ENCODE results near the gene ENAH. TPM values are rescaled to one million over a fixed set of nuclear protein-coding genes. Genes with fewer than 3 reads are reported as not detected.

Gene ENAH
- polyA plus RNA-seq, 1 donor (not counting 4 experiments of a cell fraction or from before 2014, with no cell fraction given), result 61.0 TPM

GRCh38 chr1:225545649-225546048 lies 107.3 kb downstream of the ENAH start:
- Histone ChIP-seq H3K79me2 (ENCODE audit: control insufficient read depth, insufficient read depth, low read length) (peaks cover 2% of the 10 kb centered on the region), H3K9me3 (ENCODE audit: control insufficient read depth, low read depth, low read length) (no peaks in the 10 kb centered on the region), H3K27me3 (ENCODE audit: control insufficient read depth, extremely low read depth, insufficient read depth, low read length) (no peaks in the 10 kb centered on the region), H3K36me3 (ENCODE audit: control insufficient read depth in 2 of 2, extremely low read depth in 1 of 2, insufficient read depth in 2 of 2, low read length in 2 of 2) (no peaks in the 10 kb centered on the region), H3K27ac (ENCODE audit: control insufficient read depth, insufficient read depth, low read length) (no peak overlapping the region), H3K9ac (ENCODE audit: control insufficient read depth, extremely low read depth, insufficient read depth, low read length) (no peak overlapping the region), H3K4me2 (ENCODE audit: control insufficient read depth, extremely low read depth, insufficient read depth, low read depth, low read length) (no peak overlapping the region), H4K20me1 (ENCODE audit: control insufficient read depth, extremely low read depth, insufficient read depth, low read length) (no peaks in the 10 kb centered on the region), H3K4me3 (ENCODE audit: control insufficient read depth in 2 of 3, extremely low read depth in 1 of 3, insufficient read depth in 2 of 3, low read depth in 1 of 3, low read length in 3 of 3) (no peak overlapping the region), H3K4me1 (ENCODE audit: control insufficient read depth, extremely low read depth, insufficient read depth, low read length) (no peaks in the 10 kb centered on the region), H3K9me1 (ENCODE audit: control insufficient read depth, extremely low read depth, insufficient read depth, low read length) (no peaks in the 10 kb centered on the region), H2AFZ (ENCODE audit: control insufficient read depth, low read length) (no peak overlapping the region)
- no peak for TF ChIP-seq EZH2 (IDR thresholded peaks at IDR 0.05; ENCODE audit: low read length)
- TF ChIP-seq CTCF (optimal IDR thresholded peaks at IDR 0.05 in 1 of 3, IDR thresholded peaks at IDR 0.05 in 1 of 3, conservative IDR thresholded peaks at IDR 0.05 in 1 of 3; ENCODE audit: extremely low read depth in 1 of 3, insufficient read depth in 2 of 3, low read length in 3 of 3), result no peak
- dilution Hi-C loops (cut with MboI; ENCODE audit: extremely low pct_ligation_motif_present, low sequenced_read_pairs), result no loop called here
- no peak for FAIRE-seq
- no peak for DNase-seq (ENCODE audit: low read depth, low spot score)

DNA sequence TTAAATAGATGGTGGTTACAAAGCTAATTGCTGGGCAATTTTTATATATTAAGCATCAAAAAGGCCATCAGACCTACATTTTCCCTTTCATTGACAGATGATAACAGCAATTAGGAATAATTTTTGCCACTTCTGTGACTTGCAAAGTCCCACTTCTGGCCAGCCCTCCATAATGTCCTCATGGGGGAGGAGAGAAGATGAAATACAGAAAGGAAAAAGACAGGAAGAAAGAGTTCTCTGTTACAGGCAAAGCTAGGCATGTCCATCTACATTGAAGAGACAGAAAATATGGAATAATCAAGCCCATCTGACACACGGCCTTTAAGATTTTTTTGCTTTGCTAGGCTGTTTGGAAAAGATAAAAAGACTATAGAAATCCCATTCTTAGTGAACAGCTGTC lies 108.0 kb downstream of the ENAH start:
- H3K27ac ChIP-seq (ENCODE audit: control insufficient read depth, insufficient read depth, low read length), result no peak overlapping the region
- no peaks in the 10 kb centered on the region for H4K20me1 ChIP-seq (ENCODE audit: control insufficient read depth, extremely low read depth, insufficient read depth, low read length)
- H3K4me1 ChIP-seq (ENCODE audit: control insufficient read depth, extremely low read depth, insufficient read depth, low read length), result no peaks in the 10 kb centered on the region
- H3K9me3 ChIP-seq (ENCODE audit: control insufficient read depth, low read depth, low read length), result no peaks in the 10 kb centered on the region
- FAIRE-seq, result no peak
- no peaks in the 10 kb centered on the region for H3K36me3 ChIP-seq (ENCODE audit: control insufficient read depth in 2 of 2, extremely low read depth in 1 of 2, insufficient read depth in 2 of 2, low read length in 2 of 2)
- H2AFZ ChIP-seq (ENCODE audit: control insufficient read depth, low read length), result no peak overlapping the region
- peaks cover 2% of the 10 kb centered on the region for H3K79me2 ChIP-seq (ENCODE audit: control insufficient read depth, insufficient read depth, low read length)
- no peak for DNase-seq (ENCODE audit: low read depth, low spot score)
- H3K4me2 ChIP-seq (ENCODE audit: control insufficient read depth, extremely low read depth, insufficient read depth, low read depth, low read length), result no peak overlapping the region
- H3K27me3 ChIP-seq (ENCODE audit: control insufficient read depth, extremely low read depth, insufficient read depth, low read length), result no peaks in the 10 kb centered on the region
- H3K9me1 ChIP-seq (ENCODE audit: control insufficient read depth, extremely low read depth, insufficient read depth, low read length), result no peaks in the 10 kb centered on the region
- no peak overlapping the region for H3K9ac ChIP-seq (ENCODE audit: control insufficient read depth, extremely low read depth, insufficient read depth, low read length)
- dilution Hi-C loops (cut with MboI; ENCODE audit: extremely low pct_ligation_motif_present, low sequenced_read_pairs), result no loop called here
- H3K4me3 ChIP-seq (ENCODE audit: control insufficient read depth in 2 of 3, extremely low read depth in 1 of 3, insufficient read depth in 2 of 3, low read depth in 1 of 3, low read length in 3 of 3), result no peak overlapping the region
- no peak for TF ChIP-seq CTCF (optimal IDR thresholded peaks at IDR 0.05 in 1 of 3, IDR thresholded peaks at IDR 0.05 in 1 of 3, conservative IDR thresholded peaks at IDR 0.05 in 1 of 3; ENCODE audit: extremely low read depth in 1 of 3, insufficient read depth in 2 of 3, low read length in 3 of 3)
- TF ChIP-seq EZH2 (IDR thresholded peaks at IDR 0.05; ENCODE audit: low read length), result no peak
